AG10803 (cell line): ENCODE data around the gene SYPL1.
A peak's percentile ranks its signal among the peaks of the same experiment; 100 is the strongest.

ENCODE experiments used
- DNase-seq: peaks from one replicate; pipeline ENCODE4 v3.0.0; 2010; ENCODE audit warnings: low read depth
- H3K4me3 ChIP-seq: 2 replicates; pipeline ENCODE4 v1.5.1; 2011; ENCODE audit warnings: mild to moderate bottlenecking, low read length, control low read depth
- CTCF ChIP-seq: conservative IDR thresholded peaks from 2 replicates; pipeline ENCODE4 v1.5.1; 2011; ENCODE audit warnings: mild to moderate bottlenecking, low read length, control low read depth, inconsistent platforms

SYPL1 gene

DNA sequence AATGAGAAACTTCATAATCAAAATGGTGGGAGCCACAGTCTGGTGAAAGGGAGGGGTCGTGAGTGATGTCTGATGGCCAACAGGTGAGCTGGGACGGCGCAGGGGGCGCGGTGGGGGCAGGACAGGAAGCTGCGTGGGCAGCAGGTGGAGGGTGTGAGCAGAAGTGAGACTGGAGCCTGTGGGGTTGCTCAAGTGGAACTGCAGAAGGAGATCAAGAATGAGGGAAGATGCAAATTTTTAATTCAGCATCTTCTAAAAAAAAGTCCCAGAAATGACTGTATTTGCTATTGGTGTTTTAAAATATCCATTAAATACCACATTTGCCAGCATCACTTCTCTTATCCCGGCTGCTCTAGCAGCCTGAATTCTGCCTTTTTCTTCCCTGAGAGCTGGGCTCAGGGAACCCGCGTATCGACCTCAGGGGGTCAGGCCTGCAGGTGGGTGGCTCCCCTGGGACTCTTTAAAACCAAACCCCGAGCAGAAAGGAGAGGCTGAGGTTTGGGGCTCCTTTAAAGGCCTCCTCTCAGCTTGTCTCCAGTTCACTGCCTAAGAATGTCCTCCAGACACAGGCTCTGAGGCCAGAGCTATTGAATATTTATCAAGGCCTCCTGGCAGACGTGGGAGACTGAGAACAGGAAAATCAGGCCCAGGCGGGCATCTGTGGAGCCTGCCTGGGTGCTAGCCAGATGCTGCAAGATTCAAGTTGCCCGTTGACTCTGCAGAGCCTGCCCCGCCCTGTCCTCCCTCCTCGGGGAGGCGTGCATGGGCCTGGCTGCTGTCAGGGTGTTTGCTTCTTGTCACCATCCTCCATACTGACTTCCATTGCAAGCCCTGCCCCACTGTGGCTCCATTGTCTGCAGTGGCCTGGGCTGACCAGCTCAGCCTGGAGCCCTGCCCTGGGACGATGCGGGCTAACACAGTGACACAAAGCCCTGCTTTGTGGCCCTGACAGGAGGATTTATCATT, 53.9 kb downstream of the SYPL1 start:
- no peak for TF ChIP-seq CTCF
- peak; percentile 13 for DNase-seq
- H3K4me3 ChIP-seq: no peak overlapping the region

GRCh38 chr7:106057204-106057961, 54.7 kb downstream of the SYPL1 start:
- no peak for TF ChIP-seq CTCF
- DNase-seq: no peak
- H3K4me3 ChIP-seq: no peak overlapping the region

DNA sequence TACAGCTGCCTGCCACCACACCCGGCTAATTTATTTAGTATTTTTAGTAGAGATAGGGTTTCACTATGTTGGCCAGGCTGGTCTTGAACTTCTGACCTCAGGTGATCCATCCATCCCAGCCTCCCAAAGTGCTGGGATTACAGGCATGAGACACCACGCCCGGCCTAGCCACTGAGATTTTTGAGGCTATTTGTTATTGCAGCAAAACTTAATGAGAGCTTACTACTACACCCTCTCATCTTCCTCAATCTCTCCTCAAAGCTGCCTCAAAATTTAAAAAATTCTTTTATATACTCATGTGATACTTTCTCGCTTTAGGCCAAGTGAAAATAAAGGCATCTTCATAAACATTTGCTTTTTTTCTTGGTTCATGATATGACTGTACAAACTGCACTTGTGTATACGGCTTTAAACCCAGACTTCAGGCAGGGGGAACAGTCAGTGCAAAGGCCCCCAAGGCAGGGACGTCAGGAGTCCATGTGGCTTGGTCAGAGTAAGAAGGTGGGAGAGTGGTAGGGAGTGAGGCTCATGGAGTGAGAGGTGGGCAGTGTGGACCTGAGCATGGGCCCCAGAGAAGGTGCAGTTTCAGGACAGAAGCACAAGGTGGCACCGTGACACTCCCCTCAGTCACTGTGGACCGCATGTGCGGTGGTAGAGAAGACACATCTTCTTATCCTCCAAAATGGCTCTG, 55.5 kb downstream of the SYPL1 start:
- TF ChIP-seq CTCF: peak; percentile 88
- peak; percentile 71 for DNase-seq
- H3K4me3 ChIP-seq: no peak overlapping the region

DNA sequence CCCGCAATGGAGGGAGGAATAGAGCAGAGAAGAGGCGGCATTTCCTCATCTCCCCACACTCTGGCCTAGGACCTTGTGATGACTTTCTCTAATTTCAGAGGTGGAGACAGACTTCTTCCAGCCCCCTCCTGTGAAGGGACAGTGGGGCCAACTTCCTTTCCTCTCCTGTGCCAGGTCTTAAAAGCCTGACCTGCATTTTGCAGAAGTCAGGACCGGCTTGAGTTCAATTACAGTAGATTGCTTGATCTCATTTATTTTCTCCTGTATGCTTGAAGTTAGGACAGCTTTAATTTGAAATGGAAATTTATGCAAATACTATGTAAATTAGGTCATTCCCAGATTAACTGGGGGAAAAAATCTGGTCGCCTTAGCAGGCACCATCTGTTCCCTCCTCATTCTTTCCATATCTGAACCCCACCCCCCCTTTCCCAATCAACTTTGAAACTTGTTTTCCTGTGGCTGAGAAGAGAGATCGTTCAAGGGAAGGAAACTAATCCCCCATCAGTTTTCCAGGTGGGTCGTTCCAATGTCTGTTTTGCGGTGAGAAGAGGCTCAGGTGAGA, 57.1 kb downstream of the SYPL1 start:
- no peak overlapping the region for H3K4me3 ChIP-seq
- no peak for TF ChIP-seq CTCF
- no peak for DNase-seq

- no peak for TF ChIP-seq CTCF
- no peak for DNase-seq
- no peak overlapping the region for H3K4me3 ChIP-seq
Observed at GRCh38 chr7:106054156-106054910, 57.8 kb downstream of the SYPL1 start.

GRCh38 chr7:106053109-106053508, 59.0 kb downstream of the SYPL1 start:
- DNase-seq: no peak
- no peak for TF ChIP-seq CTCF

More at GRCh38 chr7:106053109-106053508, 59.0 kb downstream of the SYPL1 start:
- no peak overlapping the region for H3K4me3 ChIP-seq
